ENCODE data around the gene ATP6V0D1.

Gene ATP6V0D1

GRCh38 chr16:67393111-67393787 is 87.7 kb downstream of the ATP6V0D1 start, which contains the start of gene TPPP3:
Gene TPPP3, minus strand, starts transcription at chr16:67393498. Its CDS starts 2,387 bp downstream, at chr16:67391111.
- peak; percentile 19 for DNase-seq (ENCODE audit: low read depth)

- no peak for DNase-seq (ENCODE audit: low read depth)
Measured at GRCh38 chr16:67392301-67393059, 88.5 kb downstream of the ATP6V0D1 start.

- no peak for DNase-seq (ENCODE audit: low read depth)
Measured at GRCh38 chr16:67391424-67392300, 89.3 kb downstream of the ATP6V0D1 start.

GRCh38 chr16:67390816-67391423 is 90.0 kb downstream of the ATP6V0D1 start:
- DNase-seq (ENCODE audit: low read depth): no peak

- no peak for DNase-seq (ENCODE audit: low read depth)
Measured at GRCh38 chr16:67389911-67390815, 90.8 kb downstream of the ATP6V0D1 start.

- DNase-seq (ENCODE audit: low read depth): no peak
Measured at GRCh38 chr16:67388591-67388990, 92.4 kb downstream of the ATP6V0D1 start.

- no peak for DNase-seq (ENCODE audit: low read depth)
Measured at GRCh38 chr16:67388191-67388590, 92.8 kb downstream of the ATP6V0D1 start.

Measured in stimulated activated CD8-positive, alpha-beta memory T cell treated with anti-CD3 and anti-CD28 coated beads, Interleukin-4, amount 100 ng/mL, for 24 hours (primary cell).